Neural progenitor cell (in vitro differentiated cells): Measurements from ENCODE around the gene SUPT7L.

Experiments
- CTCF ChIP-seq: fragments of 200-600 bp; sonication (generic); IDR thresholded peaks from 2 replicates; pipeline ENCODE4 v1.5.1; 2017; ENCODE audit warnings: antibody characterized with exemption, mild to moderate bottlenecking
- EZH2 ChIP-seq: fragments of 200-600 bp; sonication (generic); IDR thresholded peaks from 2 replicates; pipeline ENCODE4 v1.6.1; 2017; ENCODE audit warnings: antibody characterized with exemption, mild to moderate bottlenecking, moderate library complexity
- EZH2phosphoT487 ChIP-seq: fragments of 200-600 bp; sonication (generic); IDR thresholded peaks from 2 replicates; pipeline ENCODE4 v1.6.1; 2017; ENCODE audit warnings: antibody characterized with exemption

GRCh38 chr2:27647737-27648136 is 15.7 kb downstream of the SUPT7L start:
- no peak for TF ChIP-seq EZH2
- no peak for TF ChIP-seq EZH2phosphoT487
- no peak for TF ChIP-seq CTCF
